GM21717 (cell line): ENCODE data around the gene MTHFS.

Experiments used
- ATAC-seq: cut with Tn5 transposase; IDR thresholded peaks from one replicate; pipeline ENCODE4 v1.9.1; 2021; ENCODE audit warnings: mild to moderate bottlenecking, moderate library complexity; ENCODE audit not compliant: unreplicated experiment

Gene MTHFS

GRCh38 chr15:79824136-79824701 is 72.6 kb downstream of the MTHFS start:
- ATAC-seq = no peak

- ATAC-seq = no peak
These were observed 76.0 kb downstream of the MTHFS start for GRCh38 chr15:79820820-79821219.

DNA sequence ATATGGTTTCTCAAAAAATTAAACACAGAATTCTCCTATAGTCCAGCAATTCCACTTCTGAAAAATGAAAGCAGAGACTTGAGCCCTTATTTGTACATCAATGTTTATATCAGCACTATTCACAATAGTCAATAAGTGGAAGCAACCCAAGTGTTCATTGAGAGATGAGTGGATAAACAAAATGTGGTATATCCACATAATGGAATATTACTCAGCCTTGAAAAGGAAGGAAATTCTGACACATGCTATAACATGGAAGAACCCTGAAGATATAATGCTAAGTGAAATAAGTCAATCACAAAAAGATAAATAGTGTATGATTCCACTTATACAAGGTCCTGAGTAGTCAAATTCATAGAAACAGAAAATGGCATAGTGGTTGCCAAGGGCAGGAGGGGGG is 76.6 kb downstream of the MTHFS start:
- no peak for ATAC-seq

DNA sequence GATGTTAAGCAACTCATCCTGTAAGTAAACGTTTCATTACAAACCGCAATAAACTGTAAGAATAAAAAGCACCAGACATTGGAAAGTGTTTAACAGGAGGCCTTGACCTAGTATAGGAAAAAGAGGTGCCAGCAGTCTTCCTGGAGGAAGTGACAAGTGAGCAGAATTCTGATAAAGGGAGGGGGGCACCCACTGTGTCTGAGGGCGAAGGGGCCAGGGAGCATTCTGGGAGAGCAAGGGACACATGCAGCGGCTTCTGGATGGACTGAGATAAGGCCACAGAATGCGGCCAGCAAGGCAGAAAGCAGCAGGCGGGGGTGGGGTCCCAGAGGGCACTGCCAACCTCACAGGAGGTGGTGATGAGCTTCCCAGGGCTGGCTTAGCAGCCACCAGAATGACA is 80.2 kb downstream of the MTHFS start:
- ATAC-seq = no peak

- no peak for ATAC-seq
These were observed 81.3 kb downstream of the MTHFS start for GRCh38 chr15:79815468-79815867.

GRCh38 chr15:79812541-79812940 is 84.3 kb downstream of the MTHFS start:
- ATAC-seq = no peak

DNA sequence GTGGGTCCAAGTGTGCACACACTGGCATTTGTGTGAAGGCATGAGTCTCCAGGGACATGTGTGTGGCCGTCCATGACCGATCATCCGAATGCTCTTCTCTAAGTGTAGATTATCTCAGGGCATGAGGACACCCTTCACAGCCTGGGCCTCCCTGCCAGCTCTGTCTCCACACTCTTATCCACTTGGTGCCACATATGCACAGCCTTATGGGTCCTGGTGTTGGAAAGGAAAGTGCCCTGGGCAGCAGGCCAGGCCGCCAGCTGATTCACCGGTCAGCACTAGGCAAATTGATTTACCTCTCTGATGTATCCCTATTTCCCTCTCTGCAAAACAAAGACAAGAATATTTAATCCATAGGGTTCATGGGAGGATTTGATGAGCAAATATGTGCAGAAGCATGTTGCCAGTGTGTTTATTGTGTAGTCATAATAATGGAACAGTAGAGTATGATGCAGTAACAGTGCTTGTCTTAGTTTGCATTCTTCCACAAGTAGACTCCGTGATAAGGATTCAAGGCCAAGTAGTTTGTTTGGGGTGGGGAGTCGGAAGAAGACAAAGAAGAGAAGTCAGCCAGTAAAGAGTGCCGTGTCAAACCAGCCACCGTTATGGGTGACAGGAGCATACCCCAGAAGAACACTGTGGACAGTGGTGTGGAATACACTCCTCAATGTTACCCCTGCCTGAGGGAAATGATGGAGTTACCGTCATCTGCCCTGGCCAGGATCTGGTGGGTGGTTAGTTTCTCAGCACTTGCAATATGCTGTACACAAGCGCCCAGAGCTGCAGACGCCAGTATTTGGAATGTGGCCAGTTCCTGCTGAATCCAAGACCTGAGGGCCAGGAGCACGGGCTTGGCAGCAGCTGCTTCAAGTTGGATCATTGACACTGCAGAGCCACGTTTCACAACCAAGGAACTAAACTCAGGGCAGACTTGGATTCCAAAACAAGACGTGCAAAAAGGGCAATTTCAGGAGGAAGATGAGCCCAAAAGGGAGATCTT is 85.1 kb downstream of the MTHFS start:
- ATAC-seq = no peak

DNA sequence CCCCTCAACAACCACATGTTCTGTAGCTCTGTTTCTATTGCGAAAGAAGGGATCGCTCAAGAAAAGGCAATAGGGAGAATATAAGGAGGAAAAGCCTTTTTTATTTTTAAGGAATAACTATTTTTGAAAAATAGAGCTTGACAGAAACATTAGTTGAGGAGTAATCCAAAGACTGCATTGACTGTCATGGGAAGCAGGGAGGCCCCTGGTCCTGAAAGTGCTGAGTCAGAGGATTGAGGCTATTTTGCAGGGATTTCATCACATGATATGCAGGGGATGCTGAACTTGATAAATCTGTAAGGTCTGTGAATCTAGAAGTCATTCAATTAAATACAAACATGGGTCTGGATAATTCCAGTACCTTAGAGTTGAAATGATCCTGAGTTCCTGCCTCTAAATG is 92.0 kb downstream of the MTHFS start:
- ATAC-seq = no peak

DNA sequence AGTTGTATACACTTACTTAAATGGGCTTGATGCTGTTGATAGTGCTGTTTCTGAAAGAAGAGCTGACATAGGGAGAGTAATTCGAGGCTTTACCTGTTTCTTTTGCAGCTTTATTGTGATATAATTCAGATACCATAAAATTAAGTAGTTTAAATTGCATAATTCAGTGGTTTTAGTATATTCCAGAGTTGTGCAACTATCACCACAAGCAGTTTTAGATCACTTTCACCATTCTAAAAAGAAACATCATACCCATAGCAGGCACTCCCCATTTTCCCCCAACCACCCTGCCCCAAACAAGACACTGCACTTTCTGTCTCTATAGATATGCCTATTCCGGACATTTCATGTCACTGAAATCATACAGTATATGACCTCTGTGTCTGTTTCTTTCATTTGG is 98.5 kb downstream of the MTHFS start:
- no peak for ATAC-seq
